Testis (tissue), 3 donors: Measurements from ENCODE around the gene PPM1D. TPM values are rescaled to one million over a fixed set of nuclear protein-coding genes. Genes with fewer than 3 reads are reported as not detected.

Experiments used
- DNase-seq: peaks from one replicate; pipeline ENCODE4 v3.0.0-alpha.2; 2019
- H3K27ac ChIP-seq, 2 donors: fragments of 200-600 bp; sonication (generic); one replicate each; pipeline ENCODE4 v1.5.1; 2019
- H3K27me3 ChIP-seq: fragments of 200-600 bp; sonication (generic); one replicate; pipeline ENCODE4 v1.5.1; 2019
- H3K36me3 ChIP-seq: fragments of 200-600 bp; sonication (generic); one replicate; pipeline ENCODE4 v1.5.1; 2017; ENCODE audit warnings: low read depth; ENCODE audit errors: missing control alignments
- H3K4me1 ChIP-seq: fragments of 200-600 bp; sonication (generic); one replicate; pipeline ENCODE4 v1.5.1; 2019
- H3K4me3 ChIP-seq, 2 donors: fragments of 200-600 bp; sonication (generic); one replicate each; pipeline ENCODE4 v1.5.1; 2017 to 2019
- H3K9me3 ChIP-seq: fragments of 200-600 bp; sonication (generic); one replicate; pipeline ENCODE4 v1.5.1; 2017
- POLR2A ChIP-seq: fragments of 450-650 bp; IDR thresholded peaks from one replicate; pipeline ENCODE4 v1.6.1; 2017; ENCODE audit warnings: antibody characterized with exemption, mild to moderate bottlenecking, moderate library complexity
- WGBS, 2 donors: methylation state at CpG; one replicate each; pipeline ENCODE4 v1.1.5; 2018; 5-methylcytosine and 5-hydroxymethylcytosine counted together
- intact Hi-C: fragments of 100-400 bp; cut with DNase I; formaldehyde crosslinking; loops from one replicate; pipeline ENCODE4 v1.15.1; 2023; ENCODE audit warnings: low total_unique reads
- polyA plus RNA-seq: library from polyadenylated mRNA; stranded (reverse); fragments of 350-450 nt; fragmentation: Illumina TruSeq; extraction: RNeasy Lipid Tissue Mini Kit (QIAGEN cat#74804); gene quantifications from one replicate; pipeline ENCODE4 v1.2.3, GENCODE V29; 2014; ENCODE audit warnings: low read depth, low replicate concordance; ENCODE audit not compliant: insufficient read depth
- total RNA-seq, 2 donors: library from RNA; depleted of rRNA; stranded (reverse); fragments of >200 nt; gene quantifications; one replicate each; pipeline ENCODE4 v1.2.3, GENCODE V29; 2016
- TF ChIP-seq, protein P1 (sequence below), 3 experiments: fragments of 450-650 bp in 2 of 3; fragments of 200-600 bp in 1 of 3; sonication (generic) in 1 of 3; IDR thresholded peaks; one replicate each; pipeline ENCODE4 v1.5.1; 2016 to 2019; ENCODE audit warnings: antibody characterized with exemption in 3 of 3, mild to moderate bottlenecking in 2 of 3, moderate library complexity in 1 of 3

PPM1D gene
- total and polyA plus RNA-seq, 3 donors from 2014 or later, result 31.5 to 40.7 (median 34.9) TPM

DNA sequence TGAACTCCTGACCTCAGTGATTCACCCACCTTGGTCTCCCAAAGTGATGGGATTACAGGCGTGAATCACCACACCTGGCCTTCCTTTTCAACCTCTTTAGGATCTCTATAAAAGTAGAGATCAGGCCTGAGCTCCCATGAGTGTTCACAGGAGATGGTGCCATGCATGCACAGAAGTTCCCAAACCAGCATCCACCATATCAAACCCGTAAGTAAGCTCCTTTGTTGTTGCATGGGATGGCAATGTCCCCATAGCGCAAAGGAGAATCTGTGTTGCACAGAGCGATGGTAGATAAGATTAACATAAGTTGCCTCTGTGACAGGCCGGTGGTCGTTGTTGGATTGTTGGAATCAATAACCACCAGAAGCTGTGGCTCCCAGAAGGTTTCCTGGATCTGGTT is 34.8 kb upstream of the PPM1D start:
- Histone ChIP-seq H3K36me3 (no peaks in the 10 kb centered on the region), H3K9me3 (no peaks in the 10 kb centered on the region), H3K4me3 (no peak overlapping the region), H3K27me3 (no peaks in the 10 kb centered on the region), H3K4me1 (no peaks in the 10 kb centered on the region), H3K27ac (no peak overlapping the region)
- 94% methylated on average over 6 of the region's 6 CpGs for WGBS, 2 donors
- no peak for DNase-seq
- intact Hi-C loops, result no loop called here
- TF ChIP-seq, protein P1, sequence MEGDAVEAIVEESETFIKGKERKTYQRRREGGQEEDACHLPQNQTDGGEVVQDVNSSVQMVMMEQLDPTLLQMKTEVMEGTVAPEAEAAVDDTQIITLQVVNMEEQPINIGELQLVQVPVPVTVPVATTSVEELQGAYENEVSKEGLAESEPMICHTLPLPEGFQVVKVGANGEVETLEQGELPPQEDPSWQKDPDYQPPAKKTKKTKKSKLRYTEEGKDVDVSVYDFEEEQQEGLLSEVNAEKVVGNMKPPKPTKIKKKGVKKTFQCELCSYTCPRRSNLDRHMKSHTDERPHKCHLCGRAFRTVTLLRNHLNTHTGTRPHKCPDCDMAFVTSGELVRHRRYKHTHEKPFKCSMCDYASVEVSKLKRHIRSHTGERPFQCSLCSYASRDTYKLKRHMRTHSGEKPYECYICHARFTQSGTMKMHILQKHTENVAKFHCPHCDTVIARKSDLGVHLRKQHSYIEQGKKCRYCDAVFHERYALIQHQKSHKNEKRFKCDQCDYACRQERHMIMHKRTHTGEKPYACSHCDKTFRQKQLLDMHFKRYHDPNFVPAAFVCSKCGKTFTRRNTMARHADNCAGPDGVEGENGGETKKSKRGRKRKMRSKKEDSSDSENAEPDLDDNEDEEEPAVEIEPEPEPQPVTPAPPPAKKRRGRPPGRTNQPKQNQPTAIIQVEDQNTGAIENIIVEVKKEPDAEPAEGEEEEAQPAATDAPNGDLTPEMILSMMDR (IDR thresholded peaks at IDR 0.05), result no peak
- TF ChIP-seq POLR2A, result no peak

DNA sequence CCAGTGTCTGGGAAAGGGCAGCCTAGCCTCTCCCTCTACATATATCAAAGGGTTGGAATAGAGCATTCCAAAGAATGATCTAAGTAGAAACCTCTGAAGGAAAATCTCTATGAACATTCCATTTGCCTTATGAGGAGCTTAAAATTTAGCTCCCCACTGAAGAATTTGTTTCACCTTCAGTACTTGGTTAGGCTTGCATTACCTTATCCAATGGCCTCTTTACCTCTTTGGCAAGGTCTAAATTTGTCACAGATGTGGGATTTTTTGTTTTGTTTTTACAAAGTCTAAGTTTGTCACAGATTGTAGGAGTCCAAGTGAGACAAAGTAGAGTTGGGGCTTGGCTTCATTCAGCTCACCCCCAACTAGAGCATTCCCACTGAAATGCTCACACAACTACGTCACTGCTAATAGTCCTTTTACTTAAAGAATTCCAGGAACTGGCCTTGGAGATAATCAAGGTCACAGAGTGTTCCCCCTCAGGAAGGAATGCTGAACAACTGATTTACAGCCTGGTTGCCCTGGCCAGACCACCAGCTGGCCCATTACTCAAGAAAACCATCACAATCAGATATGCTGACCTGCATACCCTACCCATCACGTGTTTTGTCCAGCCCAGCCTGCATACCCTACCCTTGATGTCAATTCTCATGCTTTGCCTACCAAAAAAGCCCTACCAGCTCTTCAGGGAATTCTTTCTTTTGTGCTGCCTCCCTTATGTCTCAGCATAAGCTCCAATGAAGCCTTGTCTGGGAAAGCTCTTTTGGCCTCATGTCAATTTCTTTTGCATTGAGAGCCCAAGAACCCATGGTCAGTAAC is 26.5 kb upstream of the PPM1D start:
- TF ChIP-seq, protein P1 (IDR thresholded peaks at IDR 0.05), result no peak
- TF ChIP-seq POLR2A, result no peak
- H3K27me3 ChIP-seq, result no peaks in the 10 kb centered on the region
- no peak for DNase-seq
- no peaks in the 10 kb centered on the region for H3K9me3 ChIP-seq
- intact Hi-C loops, result no loop called here
- peak overlapping the region in 1 of 2 donors; percentile 3 for H3K27ac ChIP-seq
- no peak overlapping the region for H3K4me3 ChIP-seq
- peaks cover 6% of the 10 kb centered on the region for H3K4me1 ChIP-seq
- WGBS, 2 donors, result 36 to 50% methylated on average over 2 of the region's 2 CpGs
- no peaks in the 10 kb centered on the region for H3K36me3 ChIP-seq

DNA sequence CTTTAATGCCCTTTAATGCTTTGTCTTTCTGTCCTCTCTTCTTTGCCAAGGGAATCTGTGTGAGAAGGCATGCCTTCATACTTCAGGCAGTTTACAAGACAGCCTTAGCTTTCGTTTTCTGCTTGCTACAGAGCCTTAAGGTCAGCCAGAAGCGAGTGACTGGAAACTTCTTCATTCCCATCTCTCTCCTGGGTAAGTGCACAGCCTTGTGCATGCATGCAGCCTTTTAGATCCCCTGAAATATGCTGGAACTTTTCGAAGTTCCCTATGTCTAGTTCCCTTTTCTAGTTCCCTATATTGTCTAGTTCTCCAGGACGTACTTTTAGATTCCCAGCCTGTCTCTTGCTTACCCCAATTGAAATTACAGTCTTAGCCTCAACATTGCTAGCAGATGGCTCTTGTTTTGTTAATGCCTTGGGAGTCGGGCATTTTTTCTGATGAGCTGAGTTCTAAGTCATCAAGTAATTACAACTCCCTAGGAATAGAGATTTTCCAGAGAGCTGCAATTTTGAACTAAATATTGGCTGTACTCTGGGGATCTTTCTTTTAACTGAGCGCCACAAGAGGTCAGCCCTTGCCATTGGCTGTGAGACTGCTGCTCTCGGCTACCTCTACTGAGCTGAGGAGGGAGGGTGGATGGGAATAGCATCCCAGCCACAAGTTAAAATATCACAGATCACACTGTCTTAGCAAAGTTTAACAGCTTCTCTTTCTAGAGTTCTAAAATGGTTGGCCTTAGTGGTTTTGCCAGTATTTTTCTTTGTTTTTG is 22.7 kb upstream of the PPM1D start:
- WGBS, 2 donors, result 29% methylated on average over 7 of the region's 7 CpGs
- Histone ChIP-seq H3K27me3 (no peaks in the 10 kb centered on the region), H3K36me3 (no peaks in the 10 kb centered on the region), H3K4me1 (peaks cover 14% of the 10 kb centered on the region), H3K9me3 (no peaks in the 10 kb centered on the region), H3K4me3 (peak overlapping the region in 1 of 2 donors; percentile 19), H3K27ac (peak overlapping the region; percentile 65)
- DNase-seq, result peak; percentile 68
- TF ChIP-seq, protein P1 (IDR thresholded peaks at IDR 0.05), result no peak
- TF ChIP-seq POLR2A, result no peak
- intact Hi-C loops, result no loop called here

DNA sequence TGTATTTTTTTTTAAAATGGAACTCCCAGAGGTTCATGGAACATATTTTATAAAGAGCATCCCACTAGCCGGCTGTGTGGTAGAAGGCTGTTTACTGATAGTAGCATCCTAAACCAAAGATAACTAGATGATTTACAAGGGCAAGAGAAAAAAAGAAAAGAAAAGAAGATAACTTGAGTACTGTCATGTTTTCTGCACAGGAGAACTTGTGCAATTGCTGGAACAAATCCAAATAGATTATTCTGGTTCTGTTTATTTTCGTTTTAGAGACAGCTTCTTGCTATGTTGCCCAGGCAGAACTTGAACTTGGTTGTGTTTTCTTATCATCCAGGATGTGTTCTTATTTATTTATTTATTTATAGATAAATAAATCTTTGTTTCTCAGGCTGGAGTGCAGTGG is 20.9 kb upstream of the PPM1D start:
- 16 to 18% methylated on average over 2 of the region's 2 CpGs for WGBS, 2 donors
- no peak for TF ChIP-seq POLR2A
- TF ChIP-seq, protein P1 (IDR thresholded peaks at IDR 0.05), result no peak
- Histone ChIP-seq H3K4me3 (no peak overlapping the region), H3K4me1 (peaks cover 14% of the 10 kb centered on the region), H3K27ac (peak overlapping the region in 1 of 2 donors; percentile 25), H3K27me3 (no peaks in the 10 kb centered on the region), H3K9me3 (no peaks in the 10 kb centered on the region), H3K36me3 (no peaks in the 10 kb centered on the region)
- intact Hi-C loops, result no loop called here
- DNase-seq, result no peak
